Cortex of kidney (tissue), 1 donor: ENCODE measurements around the gene ILK.

Experiments
- DNase-seq: peaks from one replicate; lab custom pipeline; 2025; lab: John Stamatoyannopoulos, UW

The ILK gene

DNA sequence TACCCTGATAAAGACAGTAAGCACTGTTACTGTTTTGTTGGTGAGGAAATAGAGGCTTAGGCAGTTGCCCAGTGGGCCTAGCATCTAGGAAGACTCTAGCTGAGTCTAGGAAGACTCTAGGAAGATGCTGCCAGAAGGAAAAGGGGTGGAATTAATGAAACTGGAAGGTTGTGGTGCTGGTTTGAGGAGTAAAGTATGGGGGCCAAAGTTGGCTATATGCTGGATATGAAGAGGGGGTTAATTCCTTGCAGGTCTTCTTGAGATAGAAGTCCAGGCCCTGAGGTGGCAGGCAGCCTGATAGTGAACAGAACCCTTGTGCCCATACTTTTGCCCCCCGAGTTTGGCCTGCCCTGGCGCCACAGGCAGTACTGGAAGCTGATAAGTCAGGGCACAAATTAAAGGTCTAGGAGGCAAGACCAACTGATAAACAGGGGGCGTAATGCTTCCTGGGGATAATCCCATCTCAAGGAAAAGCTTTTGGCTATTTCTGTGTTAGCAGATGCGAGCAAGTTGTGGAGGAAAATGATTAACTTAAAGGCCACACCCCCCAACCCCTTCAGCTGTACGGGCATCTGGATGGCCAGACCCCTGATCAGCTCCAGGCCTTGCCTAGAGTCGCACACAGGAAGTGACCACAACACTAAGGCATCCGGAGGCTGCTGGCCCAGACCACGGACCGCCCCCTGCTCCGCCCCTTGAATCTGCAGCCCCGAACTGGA, 3.1 kb downstream of the ILK start:
- no peak for DNase-seq

DNA sequence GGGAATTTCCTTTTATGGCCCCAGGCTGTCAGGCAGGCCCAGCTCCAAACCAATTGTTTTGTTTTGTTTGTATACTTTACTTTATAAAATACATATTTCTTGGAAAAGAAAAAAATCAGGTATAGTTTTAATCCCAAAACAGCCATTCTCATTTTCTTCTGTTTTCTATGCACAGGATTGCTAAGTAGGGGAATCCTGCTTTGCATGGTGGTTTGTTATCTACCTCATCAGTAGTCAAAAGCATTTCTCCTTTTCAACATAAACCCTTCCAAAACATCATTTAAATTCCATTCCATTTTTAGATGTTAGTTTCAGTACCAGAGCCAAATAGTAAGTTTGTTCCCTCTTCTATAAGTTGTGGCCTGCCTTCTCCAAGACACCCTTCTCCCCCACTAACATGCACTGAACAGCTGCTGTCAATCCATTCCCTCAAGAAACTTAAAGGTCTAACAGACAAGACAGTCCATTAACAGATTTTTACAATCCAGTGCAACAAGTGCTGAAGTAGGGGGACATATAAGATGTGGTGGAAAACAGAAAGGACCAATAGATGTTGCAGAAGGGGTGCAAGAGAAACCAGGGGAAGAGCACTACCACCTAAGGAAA, 3.7 kb downstream of the ILK start:
- DNase-seq = no peak

DNA sequence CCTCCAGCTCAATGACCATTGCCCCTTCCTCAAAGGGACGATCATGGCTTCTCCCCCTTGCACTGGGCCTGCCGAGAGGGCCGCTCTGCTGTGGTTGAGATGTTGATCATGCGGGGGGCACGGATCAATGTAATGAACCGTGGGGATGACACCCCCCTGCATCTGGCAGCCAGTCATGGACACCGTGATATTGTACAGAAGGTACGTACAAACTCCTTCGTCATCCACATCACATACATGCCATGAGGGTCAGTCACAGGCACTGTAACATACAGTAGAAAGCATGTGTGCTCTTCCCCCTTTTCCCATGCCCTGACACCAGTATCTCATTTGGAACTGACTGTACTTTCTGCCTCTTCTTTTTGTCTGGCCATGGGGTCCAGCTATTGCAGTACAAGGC, 4.4 kb downstream of the ILK start:
- DNase-seq = no peak

DNA sequence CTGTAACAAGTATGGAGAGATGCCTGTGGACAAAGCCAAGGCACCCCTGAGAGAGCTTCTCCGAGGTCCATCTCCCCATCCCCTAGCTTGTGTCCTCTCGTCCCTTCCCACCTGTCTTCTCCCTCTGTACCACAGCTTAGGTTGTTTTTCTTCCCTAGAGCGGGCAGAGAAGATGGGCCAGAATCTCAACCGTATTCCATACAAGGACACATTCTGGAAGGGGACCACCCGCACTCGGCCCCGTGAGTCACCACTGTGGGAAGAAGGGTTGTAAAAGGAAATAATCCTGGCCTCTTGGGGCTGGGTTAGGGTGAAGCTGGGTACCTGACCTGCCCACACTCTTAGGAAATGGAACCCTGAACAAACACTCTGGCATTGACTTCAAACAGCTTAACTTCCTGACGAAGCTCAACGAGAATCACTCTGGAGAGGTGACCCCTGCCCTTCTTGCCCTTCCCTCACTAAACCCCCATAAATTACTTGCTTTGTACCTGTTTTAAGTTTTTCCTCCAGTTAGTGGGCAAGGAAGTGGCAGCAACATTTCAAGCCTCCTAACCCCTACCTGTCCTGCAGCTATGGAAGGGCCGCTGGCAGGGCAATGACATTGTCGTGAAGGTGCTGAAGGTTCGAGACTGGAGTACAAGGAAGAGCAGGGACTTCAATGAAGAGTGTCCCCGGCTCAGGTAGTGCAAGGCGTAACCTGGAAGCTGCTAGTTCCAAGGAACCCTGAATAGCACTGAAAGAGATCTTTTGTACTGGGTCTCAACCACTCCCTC, 5.3 kb downstream of the ILK start:
- no peak for DNase-seq

DNA sequence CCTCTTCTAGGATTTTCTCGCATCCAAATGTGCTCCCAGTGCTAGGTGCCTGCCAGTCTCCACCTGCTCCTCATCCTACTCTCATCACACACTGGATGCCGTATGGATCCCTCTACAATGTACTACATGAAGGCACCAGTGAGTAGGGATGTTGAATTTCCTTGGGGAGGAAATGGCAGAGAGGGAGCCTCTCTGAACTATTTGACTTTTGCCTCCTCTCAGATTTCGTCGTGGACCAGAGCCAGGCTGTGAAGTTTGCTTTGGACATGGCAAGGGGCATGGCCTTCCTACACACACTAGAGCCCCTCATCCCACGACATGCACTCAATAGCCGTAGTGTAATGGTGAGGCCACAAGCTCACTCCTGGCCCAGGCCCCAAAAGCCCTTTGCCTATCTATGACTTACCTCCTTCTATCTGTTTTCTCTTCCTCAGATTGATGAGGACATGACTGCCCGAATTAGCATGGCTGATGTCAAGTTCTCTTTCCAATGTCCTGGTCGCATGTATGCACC, 6.0 kb downstream of the ILK start:
- no peak for DNase-seq

DNA sequence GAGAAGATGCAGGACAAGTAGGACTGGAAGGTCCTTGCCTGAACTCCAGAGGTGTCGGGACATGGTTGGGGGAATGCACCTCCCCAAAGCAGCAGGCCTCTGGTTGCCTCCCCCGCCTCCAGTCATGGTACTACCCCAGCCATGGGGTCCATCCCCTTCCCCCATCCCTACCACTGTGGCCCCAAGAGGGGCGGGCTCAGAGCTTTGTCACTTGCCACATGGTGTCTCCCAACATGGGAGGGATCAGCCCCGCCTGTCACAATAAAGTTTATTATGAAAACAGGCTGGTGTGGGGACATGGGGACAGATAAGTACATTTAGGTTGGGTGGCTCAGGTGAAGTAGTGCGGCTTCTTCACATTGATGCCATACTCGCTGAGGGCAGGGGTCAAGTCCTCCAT, 7.0 kb downstream of the ILK start:
- no peak for DNase-seq

DNA sequence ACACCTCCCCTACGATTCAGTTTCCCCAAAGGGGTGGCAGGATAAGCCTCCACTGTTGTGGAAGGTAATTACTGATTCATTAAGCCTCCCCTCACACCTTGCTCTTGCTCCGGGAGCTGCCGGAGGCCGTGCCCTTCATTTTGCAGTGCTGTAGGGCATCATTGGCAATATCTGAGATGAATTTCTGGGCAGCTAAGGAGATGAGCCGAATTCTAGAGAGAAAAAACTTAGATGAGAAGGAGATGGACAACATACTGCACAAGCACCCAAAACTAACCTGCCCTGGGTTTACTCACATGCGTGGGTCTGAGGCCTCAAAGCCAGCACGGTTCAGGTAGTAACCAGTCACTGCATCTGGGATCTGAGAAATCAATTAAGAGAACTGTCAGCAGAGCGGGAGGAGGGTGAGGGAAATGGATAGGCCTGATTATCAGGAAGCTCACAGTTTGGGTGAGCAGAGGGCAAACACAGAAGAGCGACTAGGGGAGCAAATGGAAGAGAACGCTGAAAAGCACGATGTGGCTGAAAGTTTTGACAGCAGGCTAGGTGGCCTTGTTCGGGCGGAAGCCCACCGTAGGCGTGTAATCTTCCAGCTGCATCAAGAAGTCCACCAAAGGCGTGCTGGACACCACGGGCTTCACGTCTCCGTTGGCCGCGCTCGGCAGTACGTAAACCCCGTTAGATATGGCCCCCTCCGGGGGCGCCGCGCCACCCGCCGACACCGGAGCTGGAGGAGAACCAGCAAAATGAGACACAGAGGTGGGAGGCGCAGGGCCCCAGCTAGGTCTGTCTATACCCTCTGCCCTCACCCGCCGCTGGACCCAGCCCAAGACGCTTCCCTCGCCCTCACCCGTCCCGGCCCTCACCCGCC, 7.8 kb downstream of the ILK start:
- no peak for DNase-seq

DNA sequence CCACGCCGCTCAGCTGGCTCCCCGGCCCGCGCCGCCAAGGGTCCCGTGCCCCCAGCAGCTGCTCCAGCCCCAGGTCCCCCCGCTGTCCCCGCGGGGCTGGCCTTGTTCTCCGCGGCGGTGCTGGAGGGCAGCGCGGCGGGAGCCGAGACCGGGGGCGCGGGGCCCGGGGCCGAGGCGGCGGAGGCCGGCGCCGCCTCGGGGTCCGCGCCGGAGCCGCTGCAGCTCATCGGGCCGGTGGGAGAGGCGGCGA, 8.3 kb downstream of the ILK start:
- DNase-seq = no peak

DNA sequence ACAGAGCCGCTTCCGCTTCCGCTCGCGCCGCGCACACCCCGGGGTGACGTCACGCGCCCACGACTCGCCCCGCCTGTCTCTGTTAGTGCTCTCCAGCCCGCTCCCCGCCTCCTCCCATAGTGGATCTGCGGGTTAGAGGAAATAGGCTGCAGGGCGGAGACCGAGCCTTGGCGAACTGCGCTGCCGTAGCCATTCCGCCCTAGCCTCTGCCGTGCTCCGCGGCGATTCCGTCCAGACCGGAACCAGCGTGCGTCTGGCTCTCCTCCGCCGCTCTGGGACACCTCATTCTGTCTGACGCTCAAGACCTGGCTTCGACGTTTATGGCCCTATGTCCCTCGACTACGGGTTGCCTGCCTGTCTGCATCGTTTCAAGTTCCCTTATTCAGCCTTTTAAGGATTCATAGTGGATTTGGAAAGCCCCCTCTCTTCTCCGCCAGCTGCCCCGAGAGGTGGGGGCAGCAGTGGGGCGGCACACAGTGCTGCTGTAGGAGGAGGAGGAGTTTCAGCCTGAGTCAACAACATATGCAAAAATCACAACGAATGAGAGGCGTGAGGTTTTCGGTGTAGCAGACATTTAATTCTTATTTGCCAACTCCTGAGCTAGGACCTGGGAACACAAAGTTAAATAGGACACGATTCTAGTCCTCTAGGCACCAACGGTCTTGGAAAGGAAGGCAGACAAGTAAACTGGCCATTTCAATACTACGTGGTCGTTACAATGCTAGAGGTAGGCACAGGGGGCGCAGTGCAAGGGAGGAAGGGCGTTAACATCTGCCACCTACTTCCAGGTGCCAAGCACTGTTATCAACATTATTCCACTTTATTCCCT, 8.9 kb downstream of the ILK start, which contains the start of gene TAF10:
Gene TAF10 (minus strand): TSS at position 4 of the 829 bp plus-strand sequence. CDS start 27 bp downstream, outside the sequence.
- DNase-seq = no peak

DNA sequence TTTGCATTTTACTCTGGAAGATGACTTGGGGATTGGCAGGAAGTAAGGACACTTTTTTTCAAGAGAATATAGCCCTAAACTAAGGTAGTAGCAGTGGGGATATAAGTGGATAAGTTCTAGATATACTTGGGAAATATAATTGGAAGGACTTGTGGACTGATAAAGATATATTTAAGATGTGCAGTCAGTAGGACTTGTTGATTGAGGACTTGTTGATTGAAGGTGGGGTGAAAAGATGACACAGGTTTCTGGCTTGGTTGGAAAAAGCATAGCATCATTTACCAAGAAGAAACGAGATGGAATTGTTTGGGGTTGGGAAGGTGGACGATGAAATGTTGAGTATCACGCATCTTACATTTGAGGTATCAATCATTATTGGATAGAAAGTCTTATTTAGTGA, 9.9 kb downstream of the ILK start:
- DNase-seq = no peak

DNA sequence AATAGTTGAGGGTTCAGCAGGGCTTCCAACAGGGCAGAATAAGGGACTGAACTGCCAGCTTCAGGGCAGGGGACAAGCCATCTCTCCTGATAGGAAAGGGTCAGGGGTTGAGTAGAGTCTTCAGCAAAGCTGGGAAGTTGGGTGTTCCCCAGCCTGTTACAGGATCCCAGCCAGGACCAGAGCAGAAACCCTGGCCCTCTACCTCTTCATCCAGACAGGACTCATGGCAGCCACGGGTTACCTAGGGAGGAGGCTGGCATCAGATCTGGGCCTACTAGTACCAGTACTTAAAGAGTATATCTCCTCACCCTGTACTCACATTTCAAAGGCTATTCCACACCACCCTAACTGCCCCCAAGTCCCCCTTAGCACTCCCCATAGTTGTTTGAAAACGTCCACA, 10.9 kb downstream of the ILK start:
- DNase-seq = no peak

DNA sequence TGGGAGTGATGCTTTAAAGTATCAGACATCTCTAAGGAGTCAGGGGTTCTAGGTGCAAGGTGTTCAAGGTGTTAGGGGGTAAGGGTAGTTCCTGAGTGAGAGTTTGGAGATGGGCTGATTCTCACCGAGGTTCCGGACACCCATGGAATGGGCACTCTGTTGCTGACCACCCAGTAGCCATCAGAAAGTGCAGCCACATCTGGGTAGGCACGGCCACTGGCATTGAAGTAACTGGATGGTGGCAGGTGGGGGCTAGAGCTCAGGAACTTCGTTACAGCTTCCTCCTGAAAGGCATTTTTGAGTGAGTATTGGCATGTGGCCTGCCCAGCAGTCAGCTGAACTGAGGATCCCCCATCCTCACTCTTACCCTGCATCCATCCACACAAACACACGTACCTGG, 11.5 kb downstream of the ILK start:
- no peak for DNase-seq

DNA sequence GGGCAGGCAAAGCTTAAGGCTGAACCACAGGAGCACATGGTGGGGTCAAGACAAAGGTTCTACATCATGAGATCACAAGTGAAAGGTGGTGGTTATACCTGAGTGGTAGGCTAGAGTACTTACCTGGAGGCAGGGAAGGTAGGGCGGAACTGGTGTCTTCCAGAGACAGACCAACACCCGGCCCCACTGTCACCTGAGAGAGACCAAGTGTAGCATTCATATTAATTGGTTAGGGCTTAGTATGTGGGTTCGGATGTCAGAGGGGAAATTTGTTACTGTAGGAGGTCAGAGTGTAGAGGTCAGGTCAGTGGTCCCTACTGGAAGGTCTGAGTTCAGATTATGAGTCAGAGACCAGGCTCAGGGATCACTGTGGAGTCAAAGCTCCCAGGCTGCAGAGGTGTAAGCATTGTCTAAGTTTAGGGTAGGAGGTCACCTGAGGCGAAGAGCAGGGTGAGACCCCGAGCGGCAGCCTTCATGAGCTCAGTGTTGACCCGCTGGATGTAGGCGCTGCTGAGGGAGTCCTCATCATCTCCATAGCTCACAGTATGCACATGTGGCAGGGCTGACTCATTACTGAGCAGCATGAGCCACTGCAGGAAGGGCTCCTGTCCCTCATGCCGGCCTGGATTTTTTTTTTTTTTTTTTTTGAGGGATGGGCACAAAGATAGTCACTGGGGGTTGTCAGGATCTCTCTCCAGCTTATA, 12.5 kb downstream of the ILK start:
- no peak for DNase-seq

DNA sequence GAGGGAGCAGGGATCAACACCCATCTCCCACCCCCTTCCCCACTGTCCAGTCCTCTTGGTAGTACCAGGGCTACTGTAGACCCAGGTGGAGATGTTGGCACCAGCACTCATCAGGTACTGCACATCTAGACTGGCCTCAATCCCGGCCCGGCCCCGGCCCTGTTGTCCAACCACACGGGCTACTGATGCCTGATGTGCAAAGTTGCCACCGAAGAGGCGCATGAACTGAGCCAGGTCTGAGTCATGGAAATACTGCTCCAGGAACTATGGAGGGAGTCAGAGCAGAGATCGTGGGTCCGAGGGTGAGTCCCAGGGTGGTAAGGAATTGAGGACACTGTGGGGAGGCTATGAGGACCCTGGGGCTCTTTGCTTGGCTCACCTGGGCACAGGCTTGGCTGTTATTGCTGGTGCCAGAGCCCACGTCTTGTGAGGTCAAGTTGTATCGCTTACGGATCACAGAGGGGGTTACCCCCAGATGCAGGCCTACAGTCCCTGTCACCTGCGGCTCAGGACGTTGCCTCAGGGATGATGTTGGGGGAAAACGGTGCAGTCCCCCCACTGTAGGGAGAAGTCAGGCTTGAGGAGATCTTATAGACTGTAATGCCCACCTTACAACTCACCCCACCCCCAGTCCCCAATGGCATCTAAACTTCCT, 13.1 kb downstream of the ILK start:
- no peak for DNase-seq

DNA sequence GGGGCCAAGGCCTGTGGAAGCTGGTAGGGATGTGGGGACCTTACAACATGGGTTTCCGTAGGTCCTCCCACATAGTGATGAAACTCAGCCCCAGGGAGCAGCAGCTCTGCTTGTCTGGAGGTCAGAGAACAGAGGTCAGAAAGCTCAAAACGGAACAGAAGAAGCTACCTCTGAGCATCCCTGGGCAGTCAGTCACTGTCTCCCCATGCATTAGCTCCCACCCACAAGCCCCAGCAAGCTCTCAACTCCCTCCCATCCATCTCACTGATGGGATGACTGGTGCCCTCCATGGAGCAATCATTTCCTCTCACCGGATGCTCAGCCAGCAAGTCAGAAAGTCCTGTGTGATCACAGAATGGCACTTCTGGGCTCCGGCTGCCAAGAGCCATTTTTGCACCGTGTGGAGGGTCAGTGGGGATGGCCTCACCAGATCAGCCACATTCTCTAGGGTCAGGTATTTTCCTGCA, 13.8 kb downstream of the ILK start:
- DNase-seq = no peak

DNA sequence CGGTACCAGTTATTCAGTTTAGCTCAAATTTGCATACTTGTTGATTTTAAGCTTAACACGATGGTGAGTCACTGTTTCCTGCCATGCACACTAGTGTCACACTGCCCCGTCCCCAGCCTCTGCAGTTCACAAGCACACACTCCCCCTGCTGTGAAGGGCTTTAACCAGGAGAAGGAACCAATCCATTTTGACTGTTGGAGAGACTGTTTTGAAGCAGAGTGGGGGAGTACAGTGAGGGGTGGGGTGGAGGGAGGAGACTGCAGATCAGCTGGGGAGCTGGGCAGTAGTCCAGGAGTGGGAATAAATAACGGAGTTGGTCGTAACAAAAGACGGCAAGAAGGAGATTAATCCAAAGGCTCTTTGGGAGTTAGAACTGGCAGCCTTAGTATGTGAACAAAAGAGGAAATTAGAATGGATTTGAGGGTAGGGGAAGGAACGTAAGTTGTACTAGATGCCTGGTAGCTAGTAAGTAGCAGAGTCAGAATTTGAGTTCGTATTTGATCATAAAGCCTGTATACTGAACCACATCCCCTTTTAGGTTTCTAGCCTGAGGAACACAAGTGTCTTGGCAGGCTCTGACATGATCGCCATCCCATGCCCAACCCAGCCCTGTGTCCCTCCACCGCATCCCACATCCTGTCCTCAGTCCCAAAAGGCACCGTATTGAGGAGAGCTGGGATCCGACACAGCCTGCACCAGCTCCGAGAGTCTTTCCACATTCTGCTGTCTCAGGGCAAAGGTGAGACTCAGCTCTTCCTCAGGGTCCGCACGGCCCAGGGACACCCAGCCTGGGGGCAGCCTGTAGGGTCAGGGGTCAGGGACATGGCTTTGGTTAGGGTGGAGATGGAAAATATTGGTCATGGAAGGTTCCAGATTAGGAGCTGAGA, 14.8 kb downstream of the ILK start:
- DNase-seq = no peak

DNA sequence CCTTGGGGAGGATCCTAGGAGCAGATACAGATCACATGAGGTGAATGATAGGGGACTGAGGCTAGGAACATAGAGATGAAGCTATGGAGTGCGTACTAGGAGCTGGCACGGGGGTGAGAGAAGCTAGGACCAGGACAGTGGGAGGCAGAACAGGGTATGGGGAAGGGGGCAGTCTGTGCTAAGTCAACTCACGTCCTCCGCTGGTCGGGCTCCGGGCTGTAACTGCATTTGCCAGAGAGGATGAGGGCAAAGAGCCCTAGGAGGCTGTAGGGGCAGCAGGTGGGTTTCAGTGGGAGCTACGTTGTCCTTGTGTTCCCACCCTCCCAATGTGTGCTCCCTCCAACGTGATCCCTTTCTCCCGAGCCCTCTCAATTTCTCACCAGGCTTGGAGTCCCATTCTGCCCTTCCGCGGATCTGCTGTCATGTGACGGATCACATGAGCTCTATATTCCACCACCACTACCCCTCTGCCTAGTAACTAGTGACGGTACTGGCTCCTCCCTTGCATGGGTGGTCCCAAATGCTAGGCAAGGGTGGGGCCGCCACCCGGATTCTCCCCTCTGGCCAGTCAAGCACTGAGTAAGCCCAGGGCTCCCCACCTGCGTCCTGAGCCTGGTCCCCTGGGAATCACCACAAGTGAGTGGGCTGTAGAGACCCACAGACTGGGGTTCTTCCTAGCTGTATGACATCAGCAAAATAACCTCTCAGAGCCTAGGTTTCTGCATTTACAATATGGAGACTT, 15.6 kb downstream of the ILK start, which contains the start of gene TPP1:
Gene TPP1 (minus strand): TSS at position 419 of the 742 bp plus-strand sequence. CDS start 22 bp downstream, at position 397.
- no peak for DNase-seq

DNA sequence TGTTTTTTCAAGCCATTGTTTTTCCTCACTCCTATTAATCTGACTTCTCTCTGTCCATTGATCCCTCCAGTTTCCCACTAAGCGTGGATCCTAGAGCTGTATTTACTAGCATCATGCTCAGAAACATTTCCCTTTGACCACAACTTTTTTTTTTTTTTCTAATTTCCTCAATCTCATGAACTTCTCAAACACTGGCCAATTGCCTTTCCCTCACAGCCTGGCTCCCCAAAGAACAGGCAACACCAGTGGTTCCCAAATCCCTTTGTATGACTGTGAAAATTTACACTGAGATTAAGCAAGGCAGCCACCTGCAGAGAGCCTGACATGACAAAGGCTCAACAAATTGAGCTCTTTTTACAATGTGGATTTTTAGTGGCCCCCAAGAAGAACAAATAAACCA, 17.1 kb downstream of the ILK start:
- no peak for DNase-seq
